ENCODE data around the gene NUP85.

DNA sequence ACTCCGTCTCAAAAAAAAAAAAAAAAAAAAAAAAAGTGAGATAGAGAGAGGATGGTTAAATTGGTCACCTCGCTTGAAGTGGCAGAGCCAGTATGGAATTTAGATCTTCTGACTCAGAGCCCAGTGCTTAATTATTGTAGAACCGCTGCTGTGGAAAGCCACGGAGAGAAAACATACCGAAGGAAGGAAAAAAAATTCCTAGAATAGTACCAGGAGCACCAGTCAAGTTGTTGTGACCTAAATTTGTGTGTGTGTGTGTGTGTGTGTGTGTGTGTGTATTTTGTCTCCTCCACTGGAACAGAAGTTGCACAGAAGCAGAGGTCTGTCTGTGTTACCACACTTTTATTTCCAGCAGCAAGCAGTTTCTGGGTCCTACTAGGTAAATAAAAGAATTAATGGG lies 10.6 kb upstream of the NUP85 start:
- TF ChIP-seq, protein P1, sequence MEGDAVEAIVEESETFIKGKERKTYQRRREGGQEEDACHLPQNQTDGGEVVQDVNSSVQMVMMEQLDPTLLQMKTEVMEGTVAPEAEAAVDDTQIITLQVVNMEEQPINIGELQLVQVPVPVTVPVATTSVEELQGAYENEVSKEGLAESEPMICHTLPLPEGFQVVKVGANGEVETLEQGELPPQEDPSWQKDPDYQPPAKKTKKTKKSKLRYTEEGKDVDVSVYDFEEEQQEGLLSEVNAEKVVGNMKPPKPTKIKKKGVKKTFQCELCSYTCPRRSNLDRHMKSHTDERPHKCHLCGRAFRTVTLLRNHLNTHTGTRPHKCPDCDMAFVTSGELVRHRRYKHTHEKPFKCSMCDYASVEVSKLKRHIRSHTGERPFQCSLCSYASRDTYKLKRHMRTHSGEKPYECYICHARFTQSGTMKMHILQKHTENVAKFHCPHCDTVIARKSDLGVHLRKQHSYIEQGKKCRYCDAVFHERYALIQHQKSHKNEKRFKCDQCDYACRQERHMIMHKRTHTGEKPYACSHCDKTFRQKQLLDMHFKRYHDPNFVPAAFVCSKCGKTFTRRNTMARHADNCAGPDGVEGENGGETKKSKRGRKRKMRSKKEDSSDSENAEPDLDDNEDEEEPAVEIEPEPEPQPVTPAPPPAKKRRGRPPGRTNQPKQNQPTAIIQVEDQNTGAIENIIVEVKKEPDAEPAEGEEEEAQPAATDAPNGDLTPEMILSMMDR (IDR thresholded peaks at IDR 0.05), result no peak
- TF ChIP-seq POLR2AphosphoS5 (IDR thresholded peaks at IDR 0.05) (no peak), POLR2A (IDR thresholded peaks at IDR 0.05) (no peak)
